Measurements from ENCODE around the gene TMEM256. TPM values are rescaled to one million over a fixed set of nuclear protein-coding genes. Genes with fewer than 3 reads are reported as not detected.
A peak's percentile ranks its signal among the peaks of the same experiment; 100 is the strongest.

Gene TMEM256
- total and polyA plus RNA-seq, 11 donors = 51.9 to 195 (median 69.8) TPM

- H3K4me3 ChIP-seq = peak overlapping the region; percentile 35 to 88 (median 69)
- H3K4me1 ChIP-seq = peaks cover 5 to 34% (median 17%) of the 10 kb centered on the region in 12 donors
- no peak for DNase-seq
- 0% methylated on average over 3 to 13 of the region's 13 CpGs for WGBS, 4 donors
- peak; percentile 30 to 64 (median 59) for ATAC-seq
- H3K36me3 ChIP-seq = peaks cover 0 to 4% (median 0%) of the 10 kb centered on the region in 9 donors
- peak overlapping the region; percentile 83 to 98 (median 92) for H3K27ac ChIP-seq
- peaks cover 0 to 5% (median 0%) of the 10 kb centered on the region in 9 donors for H3K27me3 ChIP-seq
- no peak for TF ChIP-seq POLR2A (IDR thresholded peaks at IDR 0.05)
- TF ChIP-seq, protein P1, sequence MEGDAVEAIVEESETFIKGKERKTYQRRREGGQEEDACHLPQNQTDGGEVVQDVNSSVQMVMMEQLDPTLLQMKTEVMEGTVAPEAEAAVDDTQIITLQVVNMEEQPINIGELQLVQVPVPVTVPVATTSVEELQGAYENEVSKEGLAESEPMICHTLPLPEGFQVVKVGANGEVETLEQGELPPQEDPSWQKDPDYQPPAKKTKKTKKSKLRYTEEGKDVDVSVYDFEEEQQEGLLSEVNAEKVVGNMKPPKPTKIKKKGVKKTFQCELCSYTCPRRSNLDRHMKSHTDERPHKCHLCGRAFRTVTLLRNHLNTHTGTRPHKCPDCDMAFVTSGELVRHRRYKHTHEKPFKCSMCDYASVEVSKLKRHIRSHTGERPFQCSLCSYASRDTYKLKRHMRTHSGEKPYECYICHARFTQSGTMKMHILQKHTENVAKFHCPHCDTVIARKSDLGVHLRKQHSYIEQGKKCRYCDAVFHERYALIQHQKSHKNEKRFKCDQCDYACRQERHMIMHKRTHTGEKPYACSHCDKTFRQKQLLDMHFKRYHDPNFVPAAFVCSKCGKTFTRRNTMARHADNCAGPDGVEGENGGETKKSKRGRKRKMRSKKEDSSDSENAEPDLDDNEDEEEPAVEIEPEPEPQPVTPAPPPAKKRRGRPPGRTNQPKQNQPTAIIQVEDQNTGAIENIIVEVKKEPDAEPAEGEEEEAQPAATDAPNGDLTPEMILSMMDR (IDR thresholded peaks at IDR 0.05) = no peak
- intact Hi-C loops (cut with DNase I) = loop anchor here in 5 of 10 donors (2.0 to 5.0 kb wide), 4 partner anchors 34 to 79 kb away; partner anchors contain the start of genes KCTD11 (in 2 of the 5), FGF11 (in 1 of the 5), POLR2A (in 1 of the 5) and SLC35G6 (in 1 of the 5)
- no peaks in the 10 kb centered on the region for H3K9me3 ChIP-seq
Observed at GRCh38 chr17:7403727-7403976, 245 bp downstream of the TMEM256 start.

DNA sequence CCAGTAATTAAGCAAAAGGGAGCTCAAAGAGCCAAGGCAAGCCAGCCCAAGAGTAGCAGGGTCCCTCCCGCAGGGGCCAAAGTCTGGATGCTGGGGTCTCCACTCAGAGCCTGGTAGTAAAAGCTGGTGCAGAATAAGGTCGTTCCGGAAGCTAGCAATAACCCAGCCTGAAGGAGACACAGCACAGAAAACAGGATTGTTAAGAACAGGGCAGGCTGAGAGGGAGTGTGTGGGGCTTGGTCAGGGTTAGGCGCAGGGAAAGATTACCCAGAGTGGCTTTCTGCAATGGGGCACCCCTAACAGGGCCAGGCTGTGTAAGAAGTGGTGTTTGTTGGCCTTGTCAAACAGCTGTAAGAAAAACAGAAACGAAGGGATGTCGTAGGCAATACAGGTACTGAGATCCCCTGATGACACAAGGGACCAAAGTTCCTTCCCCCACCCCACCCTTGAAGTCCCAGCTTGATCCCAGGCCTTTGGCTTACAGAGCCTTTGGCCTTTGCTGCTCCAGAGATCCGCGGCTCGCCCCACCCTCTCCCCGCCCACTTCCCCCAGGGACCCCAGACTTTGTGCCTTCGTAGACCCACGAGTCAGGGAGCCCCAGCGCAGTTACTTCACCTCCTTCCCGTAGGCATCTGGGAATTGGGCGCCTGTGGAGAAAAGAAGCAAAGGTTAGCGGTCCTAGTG is 712 bp downstream of the TMEM256 start:
- ATAC-seq (peak; percentile 1 to 13 (median 6)), DNase-seq (peak in 4 of 5 donors; percentile 67 to 77 (median 74))
- Histone ChIP-seq H3K27me3 (peaks cover 0 to 5% (median 0%) of the 10 kb centered on the region in 9 donors), H3K27ac (peak overlapping the region; percentile 83 to 98 (median 92)), H3K4me3 (peak overlapping the region; percentile 35 to 88 (median 69)), H3K4me1 (peaks cover 5 to 34% (median 17%) of the 10 kb centered on the region in 12 donors), H3K36me3 (no peaks in the 10 kb centered on the region), H3K9me3 (no peaks in the 10 kb centered on the region)
- TF ChIP-seq POLR2A (IDR thresholded peaks at IDR 0.05) = no peak
- WGBS, 4 donors = 6 to 19% (median 10%) methylated on average over 10 to 16 of the region's 16 CpGs
- intact Hi-C loops (cut with DNase I) = loop anchor here in 5 of 10 donors (2.0 to 5.0 kb wide), 4 partner anchors 34 to 79 kb away; partner anchors contain the start of genes KCTD11 (in 2 of the 5), FGF11 (in 1 of the 5), POLR2A (in 1 of the 5) and SLC35G6 (in 1 of the 5)

- Histone ChIP-seq H3K27ac (no peak overlapping the region), H3K36me3 (no peaks in the 10 kb centered on the region), H3K9me3 (no peaks in the 10 kb centered on the region), H3K4me3 (no peak overlapping the region), H3K27me3 (no peaks in the 10 kb centered on the region), H3K4me1 (peaks cover 5 to 31% (median 22%) of the 10 kb centered on the region in 12 donors)
- no peak for TF ChIP-seq POLR2A (IDR thresholded peaks at IDR 0.05)
- TF ChIP-seq, protein P1 (IDR thresholded peaks at IDR 0.05) = no peak
- intact Hi-C loops (cut with DNase I) = no loop called here
- WGBS, 4 donors = 83 to 89% (median 87%) methylated on average over 2 of the region's 2 CpGs
- DNase-seq (no peak), ATAC-seq (no peak)
Observed at GRCh38 chr17:7398612-7399011, 5.3 kb downstream of the TMEM256 start.

- peaks cover 0 to 17% (median 8%) of the 10 kb centered on the region in 9 donors for H3K36me3 ChIP-seq
- DNase-seq = no peak
- H3K27me3 ChIP-seq = no peaks in the 10 kb centered on the region
- WGBS, 4 donors = 90 to 96% (median 92%) methylated on average over 4 of the region's 4 CpGs
- H3K4me1 ChIP-seq = peaks cover 0 to 23% (median 17%) of the 10 kb centered on the region in 12 donors
- intact Hi-C loops (cut with DNase I) = no loop called here
- no peak for ATAC-seq
- H3K4me3 ChIP-seq = no peak overlapping the region
- no peak overlapping the region for H3K27ac ChIP-seq
- H3K9me3 ChIP-seq = no peaks in the 10 kb centered on the region
- no peak for TF ChIP-seq POLR2A (IDR thresholded peaks at IDR 0.05)
- TF ChIP-seq, protein P1 (IDR thresholded peaks at IDR 0.05) = no peak
Observed at GRCh38 chr17:7396147-7396546, 7.8 kb downstream of the TMEM256 start.

Measured in heart left ventricle (tissue), 16 donors.